Activated T-helper 17 cell treated with anti-CD3 and anti-CD28 coated beads, Interleukin-2, amount 50 U/mL, for 72 hours (primary cell): ENCODE data around the gene ATP11A. TPM values are rescaled to one million over a fixed set of nuclear protein-coding genes. Genes with fewer than 3 reads are reported as not detected.
"Not testable (repeated sequence)": the region's sequence is repeated elsewhere in the genome, so short reads cannot be mapped to it uniquely, and the experiment has no call there.

Experiments
- ATAC-seq: fragments of 150-1000 bp; cut with Tn5 transposase; replicated peaks from 2 replicates; pipeline ENCODE4 v1.10.0; 2021; ENCODE audit warnings: mild to moderate bottlenecking, moderate library complexity
- H3K27ac Mint-ChIP-seq: one replicate; pipeline ENCODE4 v1.8.0; 2022; ENCODE audit warnings: mixed read lengths
- H3K27me3 Mint-ChIP-seq: one replicate; pipeline ENCODE4 v1.8.0; 2022; ENCODE audit warnings: mixed read lengths
- H3K36me3 Mint-ChIP-seq: one replicate; pipeline ENCODE4 v1.8.0; 2022; ENCODE audit warnings: low read depth, mild to moderate bottlenecking, mixed read lengths
- H3K4me1 Mint-ChIP-seq: one replicate; pipeline ENCODE4 v1.8.0; 2022; ENCODE audit warnings: mixed read lengths
- H3K4me3 Mint-ChIP-seq: one replicate; pipeline ENCODE4 v1.8.0; 2022; ENCODE audit warnings: mild to moderate bottlenecking, mixed read lengths
- H3K9me3 Mint-ChIP-seq: one replicate; pipeline ENCODE4 v1.8.0; 2022; ENCODE audit warnings: mixed read lengths
- total RNA-seq, 2 donors: library from RNA; stranded (reverse); gene quantifications; one replicate each; pipeline ENCODE4 v1.2.3, GENCODE V29; 2022

ATP11A gene
- total RNA-seq, 2 donors from 2014 or later: 39.7 to 48.6 TPM

- H3K27me3 Mint-ChIP-seq: no peaks in the 10 kb centered on the region
- peaks cover 8% of the 10 kb centered on the region for H3K4me1 Mint-ChIP-seq
- H3K9me3 Mint-ChIP-seq: no peaks in the 10 kb centered on the region
- ATAC-seq: no peak
- H3K36me3 Mint-ChIP-seq: no peaks in the 10 kb centered on the region
- no peak overlapping the region for H3K4me3 Mint-ChIP-seq
- H3K27ac Mint-ChIP-seq: no peak overlapping the region
These were observed 86.5 kb downstream of the ATP11A start for GRCh38 chr13:112776354-112776753.

GRCh38 chr13:112776971-112777370 lies 87.1 kb downstream of the ATP11A start:
- Mint-ChIP-seq H3K27me3 (no peaks in the 10 kb centered on the region), H3K27ac (no peak overlapping the region), H3K36me3 (no peaks in the 10 kb centered on the region), H3K4me3 (no peak overlapping the region), H3K4me1 (peaks cover 4% of the 10 kb centered on the region), H3K9me3 (no peaks in the 10 kb centered on the region)
- no peak for ATAC-seq

GRCh38 chr13:112777637-112778406 lies 88.0 kb downstream of the ATP11A start:
- Mint-ChIP-seq H3K27ac (no peak overlapping the region), H3K27me3 (no peaks in the 10 kb centered on the region), H3K4me3 (no peak overlapping the region), H3K4me1 (peaks cover 4% of the 10 kb centered on the region), H3K9me3 (no peaks in the 10 kb centered on the region), H3K36me3 (no peaks in the 10 kb centered on the region)
- no peak for ATAC-seq

GRCh38 chr13:112779856-112780604 lies 90.2 kb downstream of the ATP11A start:
- no peak for ATAC-seq
- Mint-ChIP-seq H3K36me3 (no peaks in the 10 kb centered on the region), H3K4me3 (no peak overlapping the region), H3K4me1 (peaks cover 4% of the 10 kb centered on the region), H3K27me3 (no peaks in the 10 kb centered on the region), H3K27ac (no peak overlapping the region), H3K9me3 (no peaks in the 10 kb centered on the region)

GRCh38 chr13:112781287-112781686 lies 91.4 kb downstream of the ATP11A start:
- H3K4me1 Mint-ChIP-seq: peaks cover 4% of the 10 kb centered on the region
- H3K27ac Mint-ChIP-seq: no peak overlapping the region
- H3K27me3 Mint-ChIP-seq: no peaks in the 10 kb centered on the region
- ATAC-seq: no peak
- no peak overlapping the region for H3K4me3 Mint-ChIP-seq
- H3K9me3 Mint-ChIP-seq: no peaks in the 10 kb centered on the region
- peaks cover 5% of the 10 kb centered on the region for H3K36me3 Mint-ChIP-seq

- no peaks in the 10 kb centered on the region for H3K9me3 Mint-ChIP-seq
- no peak overlapping the region for H3K27ac Mint-ChIP-seq
- H3K36me3 Mint-ChIP-seq: peaks cover 5% of the 10 kb centered on the region
- no peak for ATAC-seq
- H3K4me1 Mint-ChIP-seq: peaks cover 4% of the 10 kb centered on the region
- H3K27me3 Mint-ChIP-seq: no peaks in the 10 kb centered on the region
- no peak overlapping the region for H3K4me3 Mint-ChIP-seq
These were observed 92.1 kb downstream of the ATP11A start for GRCh38 chr13:112781881-112782361.

GRCh38 chr13:112782429-112783010 lies 92.7 kb downstream of the ATP11A start:
- Mint-ChIP-seq H3K27me3 (no peaks in the 10 kb centered on the region), H3K36me3 (peaks cover 5% of the 10 kb centered on the region), H3K4me1 (peaks cover 4% of the 10 kb centered on the region), H3K27ac (no peak overlapping the region), H3K4me3 (no peak overlapping the region), H3K9me3 (no peaks in the 10 kb centered on the region)
- ATAC-seq: no peak

- ATAC-seq: no peak
- H3K27me3 Mint-ChIP-seq: no peaks in the 10 kb centered on the region
- peaks cover 4% of the 10 kb centered on the region for H3K4me1 Mint-ChIP-seq
- no peak overlapping the region for H3K4me3 Mint-ChIP-seq
- no peak overlapping the region for H3K27ac Mint-ChIP-seq
- H3K36me3 Mint-ChIP-seq: peaks cover 8% of the 10 kb centered on the region
- no peaks in the 10 kb centered on the region for H3K9me3 Mint-ChIP-seq
These were observed 93.5 kb downstream of the ATP11A start for GRCh38 chr13:112783135-112783977.

GRCh38 chr13:112783978-112784371 lies 94.1 kb downstream of the ATP11A start:
- H3K27me3 Mint-ChIP-seq: no peaks in the 10 kb centered on the region
- H3K4me1 Mint-ChIP-seq: peaks cover 4% of the 10 kb centered on the region
- H3K36me3 Mint-ChIP-seq: peaks cover 15% of the 10 kb centered on the region
- H3K4me3 Mint-ChIP-seq: no peak overlapping the region
- no peaks in the 10 kb centered on the region for H3K9me3 Mint-ChIP-seq
- no peak for ATAC-seq
- H3K27ac Mint-ChIP-seq: no peak overlapping the region

GRCh38 chr13:112784811-112785482 lies 95.1 kb downstream of the ATP11A start:
- H3K27ac Mint-ChIP-seq: no peak overlapping the region
- no peaks in the 10 kb centered on the region for H3K9me3 Mint-ChIP-seq
- H3K27me3 Mint-ChIP-seq: no peaks in the 10 kb centered on the region
- H3K4me3 Mint-ChIP-seq: no peak overlapping the region
- peaks cover 4% of the 10 kb centered on the region for H3K4me1 Mint-ChIP-seq
- H3K36me3 Mint-ChIP-seq: peaks cover 18% of the 10 kb centered on the region
- ATAC-seq: no peak

GRCh38 chr13:112785483-112785856 lies 95.6 kb downstream of the ATP11A start:
- no peak for ATAC-seq
- Mint-ChIP-seq H3K36me3 (peaks cover 18% of the 10 kb centered on the region), H3K4me1 (peaks cover 2% of the 10 kb centered on the region), H3K4me3 (no peak overlapping the region), H3K27ac (no peak overlapping the region), H3K27me3 (no peaks in the 10 kb centered on the region), H3K9me3 (no peaks in the 10 kb centered on the region)

GRCh38 chr13:112786810-112787209 lies 97.0 kb downstream of the ATP11A start:
- H3K27me3 Mint-ChIP-seq, H3K4me1 Mint-ChIP-seq, ATAC-seq, H3K4me3 Mint-ChIP-seq, H3K9me3 Mint-ChIP-seq, H3K27ac Mint-ChIP-seq: not testable (repeated sequence)
- peaks cover 18% of the 10 kb centered on the region for H3K36me3 Mint-ChIP-seq

GRCh38 chr13:112790735-112791641 lies 101.2 kb downstream of the ATP11A start:
- H3K27me3 Mint-ChIP-seq: no peaks in the 10 kb centered on the region
- no peak overlapping the region for H3K27ac Mint-ChIP-seq
- ATAC-seq: no peak
- H3K4me3 Mint-ChIP-seq: no peak overlapping the region
- no peaks in the 10 kb centered on the region for H3K9me3 Mint-ChIP-seq
- H3K36me3 Mint-ChIP-seq: peaks cover 19% of the 10 kb centered on the region
- H3K4me1 Mint-ChIP-seq: no peaks in the 10 kb centered on the region
